ENCODE data around the gene SNED1.

DNA sequence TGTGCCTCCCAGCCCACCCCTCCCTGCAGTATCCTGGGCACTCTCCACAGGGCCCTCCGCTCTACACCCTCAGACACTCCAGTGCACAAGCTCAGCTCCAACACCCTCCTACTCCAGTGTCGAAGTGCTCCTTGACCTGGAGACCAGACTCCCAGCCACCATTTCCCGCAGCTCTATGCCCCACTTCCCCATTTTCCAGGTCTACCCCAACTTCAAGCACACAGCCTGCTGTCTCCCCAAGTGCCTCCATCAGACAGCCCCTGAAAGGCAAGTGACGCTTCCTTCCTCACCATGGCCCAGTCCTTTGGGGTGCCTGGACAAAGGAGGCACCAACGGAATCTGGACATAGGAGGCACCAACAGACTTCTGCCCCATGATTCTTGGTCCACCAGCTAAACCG, 143.6 kb downstream of the SNED1 start:
- no peak for TF ChIP-seq EZH2 (IDR thresholded peaks at IDR 0.05; ENCODE audit: insufficient read depth, poor library complexity, severe bottlenecking)
- no peak for TF ChIP-seq EZH2phosphoT487 (IDR thresholded peaks at IDR 0.05; ENCODE audit: insufficient read depth, low read depth)

All from GM23248 (cell line).